Measurements from ENCODE around the gene USP2.

Gene USP2

DNA sequence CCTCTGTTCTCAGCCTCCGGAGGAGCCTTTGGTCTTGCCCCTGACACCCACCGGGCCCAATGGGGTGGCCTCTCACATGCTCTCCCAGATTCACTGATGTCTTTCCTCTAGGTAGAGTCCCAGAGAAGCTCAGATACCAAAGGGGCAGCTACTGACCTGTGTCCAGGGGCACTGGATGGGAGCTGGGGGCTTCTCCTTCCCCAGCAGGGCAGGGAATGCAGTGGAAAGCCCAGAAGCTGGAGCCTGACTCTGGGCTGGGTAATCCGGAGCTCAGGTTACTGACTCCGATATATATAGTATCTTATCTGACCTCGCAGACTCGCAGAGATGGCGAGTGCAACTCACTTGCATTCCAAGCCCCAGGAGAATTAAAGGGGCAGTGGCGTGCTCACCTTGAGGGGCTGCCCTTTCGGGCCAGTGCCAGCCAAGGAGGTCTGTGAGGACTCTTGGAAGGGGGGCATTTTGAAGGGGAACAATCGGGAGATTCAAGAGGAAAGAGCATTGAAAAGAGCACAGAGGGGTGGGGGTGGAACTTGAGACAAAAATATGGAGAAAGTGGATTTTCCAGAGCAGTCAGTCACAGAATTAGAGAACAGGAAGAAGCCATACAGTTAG, 2.5 kb downstream of the USP2 start:
- Histone ChIP-seq H3K9me3 (no peaks in the 10 kb centered on the region), H3K27me3 (peaks cover 46% of the 10 kb centered on the region), H3K4me3 (ENCODE audit: low read depth in 1 of 2, low read length in 1 of 2) (no peak overlapping the region), H3K36me3 (no peaks in the 10 kb centered on the region), H3K27ac (no peak overlapping the region), H3K4me1 (ENCODE audit: control insufficient read depth in 1 of 2, insufficient read depth in 1 of 2, low read depth in 1 of 2, low read length in 1 of 2) (peaks cover 14 to 15% of the 10 kb centered on the region in 2 experiments)
- TF ChIP-seq, protein P1, sequence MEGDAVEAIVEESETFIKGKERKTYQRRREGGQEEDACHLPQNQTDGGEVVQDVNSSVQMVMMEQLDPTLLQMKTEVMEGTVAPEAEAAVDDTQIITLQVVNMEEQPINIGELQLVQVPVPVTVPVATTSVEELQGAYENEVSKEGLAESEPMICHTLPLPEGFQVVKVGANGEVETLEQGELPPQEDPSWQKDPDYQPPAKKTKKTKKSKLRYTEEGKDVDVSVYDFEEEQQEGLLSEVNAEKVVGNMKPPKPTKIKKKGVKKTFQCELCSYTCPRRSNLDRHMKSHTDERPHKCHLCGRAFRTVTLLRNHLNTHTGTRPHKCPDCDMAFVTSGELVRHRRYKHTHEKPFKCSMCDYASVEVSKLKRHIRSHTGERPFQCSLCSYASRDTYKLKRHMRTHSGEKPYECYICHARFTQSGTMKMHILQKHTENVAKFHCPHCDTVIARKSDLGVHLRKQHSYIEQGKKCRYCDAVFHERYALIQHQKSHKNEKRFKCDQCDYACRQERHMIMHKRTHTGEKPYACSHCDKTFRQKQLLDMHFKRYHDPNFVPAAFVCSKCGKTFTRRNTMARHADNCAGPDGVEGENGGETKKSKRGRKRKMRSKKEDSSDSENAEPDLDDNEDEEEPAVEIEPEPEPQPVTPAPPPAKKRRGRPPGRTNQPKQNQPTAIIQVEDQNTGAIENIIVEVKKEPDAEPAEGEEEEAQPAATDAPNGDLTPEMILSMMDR (IDR thresholded peaks at IDR 0.05): no peak

DNA sequence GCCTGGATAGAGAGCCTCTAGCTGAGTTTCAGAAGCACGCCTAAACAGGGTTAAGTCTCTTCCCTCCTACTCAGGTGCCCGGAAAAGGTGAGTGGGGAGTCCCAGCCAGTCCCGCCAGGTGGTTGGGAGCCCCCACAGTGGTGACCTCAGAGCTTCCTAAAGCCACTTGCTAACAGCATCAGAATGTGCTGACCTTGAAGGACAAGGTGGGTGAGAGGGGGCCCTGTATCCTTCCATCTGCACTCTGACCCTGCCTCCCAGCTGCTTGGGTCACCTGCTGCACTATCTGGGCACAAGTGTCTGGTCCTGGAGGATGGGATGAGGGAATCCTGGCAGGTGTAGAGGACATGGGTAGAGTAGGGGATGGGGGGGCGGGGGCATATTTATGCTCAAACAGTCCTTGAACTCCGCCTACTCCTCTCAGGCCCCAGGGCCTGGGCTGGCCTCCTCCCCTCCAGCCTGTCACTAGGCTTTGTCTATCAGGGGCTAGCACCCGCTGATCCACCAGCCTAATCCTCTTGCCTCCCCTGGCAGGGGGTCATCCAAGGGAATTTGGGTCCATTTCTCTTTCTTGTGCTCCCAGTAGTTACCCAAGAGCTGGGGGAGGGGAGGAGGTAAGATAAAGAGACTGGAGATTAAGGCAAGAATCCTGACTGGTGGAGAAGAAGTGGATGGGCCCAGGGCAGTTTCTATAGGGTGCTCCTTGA, 3.4 kb downstream of the USP2 start:
- Histone ChIP-seq H3K4me3 (ENCODE audit: low read depth in 1 of 2, low read length in 1 of 2) (no peak overlapping the region), H3K27ac (no peak overlapping the region), H3K9me3 (no peaks in the 10 kb centered on the region), H3K4me1 (ENCODE audit: control insufficient read depth in 1 of 2, insufficient read depth in 1 of 2, low read depth in 1 of 2, low read length in 1 of 2) (peaks cover 14 to 15% of the 10 kb centered on the region in 2 experiments), H3K36me3 (no peaks in the 10 kb centered on the region), H3K27me3 (peaks cover 37% of the 10 kb centered on the region)
- TF ChIP-seq, protein P1 (IDR thresholded peaks at IDR 0.05): no peak

DNA sequence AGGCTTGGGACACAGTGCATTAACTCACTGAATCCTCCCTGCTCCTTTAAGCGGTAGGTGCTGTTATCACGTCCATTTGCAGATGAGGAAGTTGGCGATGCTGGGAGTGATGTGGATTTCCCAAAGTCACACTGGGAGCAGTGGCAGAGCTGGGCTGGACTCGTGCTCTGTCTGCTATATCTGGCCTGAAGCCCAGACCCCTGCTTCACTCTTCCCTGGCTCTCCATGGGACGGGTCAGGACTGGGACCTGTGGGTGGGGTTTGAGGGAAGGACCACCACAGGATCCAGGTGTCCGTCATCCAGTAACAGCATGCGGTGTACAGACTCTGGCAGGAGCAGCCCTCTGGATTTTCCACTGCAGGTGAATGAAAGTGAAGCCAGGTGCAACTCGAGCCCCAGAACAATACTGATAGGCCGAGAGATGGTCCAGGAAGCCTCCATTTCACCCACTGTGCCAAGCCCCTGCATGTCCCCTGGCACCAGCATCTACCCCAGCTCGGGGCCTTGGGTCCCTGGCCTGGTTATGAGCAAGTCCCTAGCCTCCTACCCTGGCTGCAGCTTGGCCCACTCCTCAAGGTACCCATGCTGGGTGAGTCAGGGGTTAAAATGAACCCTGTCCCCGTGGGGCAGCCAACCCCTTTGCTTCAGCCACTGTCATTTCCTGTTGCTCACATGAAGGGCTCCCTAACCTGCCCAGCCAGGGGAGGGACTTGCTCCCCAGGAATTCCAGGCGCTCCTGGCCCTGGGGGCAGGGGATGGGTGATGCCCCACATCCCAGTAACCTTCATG, 4.2 kb downstream of the USP2 start:
- no peaks in the 10 kb centered on the region for H3K9me3 ChIP-seq
- no peak overlapping the region for H3K4me3 ChIP-seq (ENCODE audit: low read depth in 1 of 2, low read length in 1 of 2)
- no peak overlapping the region for H3K27ac ChIP-seq
- H3K27me3 ChIP-seq: peaks cover 29% of the 10 kb centered on the region
- peaks cover 14 to 15% of the 10 kb centered on the region in 2 experiments for H3K4me1 ChIP-seq (ENCODE audit: control insufficient read depth in 1 of 2, insufficient read depth in 1 of 2, low read depth in 1 of 2, low read length in 1 of 2)
- H3K36me3 ChIP-seq: no peaks in the 10 kb centered on the region
- TF ChIP-seq, protein P1 (IDR thresholded peaks at IDR 0.05): no peak

DNA sequence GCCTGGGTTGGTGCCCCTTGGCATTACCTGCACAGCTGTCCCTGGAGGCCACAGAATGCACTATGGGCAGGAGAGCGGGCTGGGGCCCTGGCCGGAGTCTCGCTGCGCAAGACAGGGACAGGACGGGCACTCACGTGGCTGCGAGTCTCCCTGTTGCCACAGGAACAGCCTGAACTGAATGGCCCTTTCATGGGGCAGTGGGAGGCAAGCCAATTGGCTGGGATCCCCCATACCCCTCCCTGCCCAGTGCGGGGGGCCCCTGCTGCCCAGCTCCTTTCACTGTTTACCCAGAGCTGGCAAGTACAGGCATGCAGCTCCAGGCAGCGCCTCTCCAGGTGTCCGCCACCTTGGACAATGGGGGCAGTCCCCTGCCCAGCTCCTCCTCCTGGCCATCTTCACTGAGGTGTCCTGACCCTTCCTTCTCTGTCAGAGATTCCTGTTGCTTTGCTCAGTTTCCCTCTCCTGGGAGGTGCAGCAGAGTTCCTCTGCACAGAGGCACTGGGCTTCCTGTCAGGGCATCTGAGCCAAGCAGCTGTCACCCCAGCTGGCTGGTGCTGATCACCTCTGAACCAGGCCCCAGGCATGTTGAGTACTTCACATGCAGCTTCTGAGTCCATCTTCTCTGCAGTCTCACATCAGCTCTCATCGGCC, 5.2 kb downstream of the USP2 start:
- H3K4me1 ChIP-seq (ENCODE audit: control insufficient read depth in 1 of 2, insufficient read depth in 1 of 2, low read depth in 1 of 2, low read length in 1 of 2): peaks cover 5 to 6% of the 10 kb centered on the region in 2 experiments
- H3K27ac ChIP-seq: no peak overlapping the region
- H3K27me3 ChIP-seq: peaks cover 19% of the 10 kb centered on the region
- no peaks in the 10 kb centered on the region for H3K9me3 ChIP-seq
- H3K4me3 ChIP-seq (ENCODE audit: low read depth in 1 of 2, low read length in 1 of 2): no peak overlapping the region
- H3K36me3 ChIP-seq: no peaks in the 10 kb centered on the region
- TF ChIP-seq, protein P1 (IDR thresholded peaks at IDR 0.05): no peak

DNA sequence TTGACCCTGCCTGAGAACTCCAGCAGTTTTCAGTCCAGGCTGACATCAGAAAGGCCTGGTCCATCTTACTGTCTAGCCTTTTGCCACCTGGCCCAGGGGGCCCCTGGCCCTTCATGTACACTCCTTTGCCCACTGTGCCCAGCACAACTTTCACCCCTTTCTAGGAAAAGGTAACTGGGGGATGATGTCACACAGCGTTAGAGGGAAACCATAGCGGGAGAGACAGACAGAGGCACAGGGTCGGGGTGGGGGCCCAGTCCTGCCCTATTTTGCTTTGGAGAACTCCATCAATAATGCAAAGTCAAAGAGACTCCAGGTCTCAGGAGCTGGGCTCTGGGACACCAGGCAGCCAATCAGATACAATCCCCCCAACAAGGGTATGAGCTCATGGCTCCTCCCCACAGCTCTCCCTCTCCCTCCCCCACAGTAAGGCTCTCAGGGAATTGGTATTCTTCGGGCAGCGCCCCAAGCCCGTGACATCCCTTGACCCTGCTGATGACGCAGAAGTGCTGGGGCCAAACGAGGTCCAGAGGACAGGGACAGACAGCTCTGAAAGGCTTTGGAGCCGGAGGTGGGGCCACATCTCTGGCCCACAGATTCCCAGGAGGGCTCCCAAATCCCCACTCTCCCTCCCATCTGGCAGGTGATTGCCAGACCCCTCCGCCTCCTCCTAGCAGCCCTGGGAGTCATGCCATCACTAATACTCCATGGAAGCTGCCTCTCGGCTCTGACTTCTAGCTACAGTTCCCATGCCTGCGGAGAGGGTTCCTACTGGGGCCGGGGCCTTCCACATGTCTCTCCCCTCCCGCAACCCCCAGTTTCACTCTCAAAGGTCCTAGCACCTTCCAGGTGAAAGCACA, 5.9 kb downstream of the USP2 start:
- Histone ChIP-seq H3K27ac (no peak overlapping the region), H3K27me3 (peaks cover 12% of the 10 kb centered on the region), H3K9me3 (no peaks in the 10 kb centered on the region), H3K4me3 (ENCODE audit: low read depth in 1 of 2, low read length in 1 of 2) (no peak overlapping the region), H3K4me1 (ENCODE audit: control insufficient read depth in 1 of 2, insufficient read depth in 1 of 2, low read depth in 1 of 2, low read length in 1 of 2) (no peaks in the 10 kb centered on the region), H3K36me3 (no peaks in the 10 kb centered on the region)
- TF ChIP-seq, protein P1 (IDR thresholded peaks at IDR 0.05): no peak
